Measurements from ENCODE around the gene KLHL2. TPM values are rescaled to one million over a fixed set of nuclear protein-coding genes. Genes with fewer than 3 reads are reported as not detected.

KLHL2 gene
- total and polyA plus RNA-seq, 2 of the 13 experiments (the other 11 are each of a cell fraction or from before 2014, with no cell fraction given) = 9.2 to 17.6 TPM

GRCh38 chr4:165359506-165359905, 152.1 kb downstream of the KLHL2 start:
- ATAC-seq = no peak
- Histone ChIP-seq H3K9ac (ENCODE audit: insufficient read depth, low read depth, low read length) (no peak overlapping the region), H3K4me1 (ENCODE audit: insufficient read depth, low read length) (peaks cover 22% of the 10 kb centered on the region), H3K79me2 (ENCODE audit: insufficient read depth, low read length) (no peaks in the 10 kb centered on the region), H3K4me2 (ENCODE audit: low read depth, low read length) (no peak overlapping the region), H4K20me1 (ENCODE audit: insufficient read depth, low read length) (no peaks in the 10 kb centered on the region), H2AFZ (ENCODE audit: low read length) (no peak overlapping the region), H3K9me3 (ENCODE audit: low read length) (no peaks in the 10 kb centered on the region), H3K27me3 (ENCODE audit: control insufficient read depth in 1 of 2, insufficient read depth in 2 of 2, low read length in 2 of 2) (no peaks in the 10 kb centered on the region), H3K36me3 (replicated peaks in 1 of 2; ENCODE audit: control insufficient read depth in 1 of 2, insufficient read depth in 2 of 2, low read length in 2 of 2) (no peaks in the 10 kb centered on the region), H3K4me3 (replicated peaks in 1 of 3; ENCODE audit: insufficient read depth in 1 of 3, low read depth in 2 of 3, low read length in 3 of 3) (no peak overlapping the region), H3K27ac (ENCODE audit: extremely low read length, insufficient read depth, low read length) (no peak overlapping the region)
- no peak for DNase-seq (ENCODE audit: low spot score)
- FAIRE-seq = no peak
- intact Hi-C loops (cut with micrococcal nuclease; ENCODE audit: unreplicated experiment) = loop anchor here (10.0 kb wide), 1 partner anchor 735 kb away; no protein-coding TSS in a partner anchor
- WGBS (ENCODE audit: low lambda C conversion rate) = 91% methylated on average over 2 of the region's 2 CpGs
- BruUV-seq (replicated peaks) = no TSS peak
- in situ Hi-C loops (cut with HindIII; ENCODE audit: extremely low pct_ligation_motif_present, low pct_unique_long_range_greater_than_20kb) = loop anchor here (5.0 kb wide), 1 partner anchor 103 kb away; no protein-coding TSS in a partner anchor
- ChIA-PET CTCF (ENCODE audit: low intra/inter-chr PET ratio, low total read pairs) (no interaction called here), POLR2A (interaction anchor here (1.2 kb wide), 1 partner anchor 19 kb away, joined by 10 read pairs; the partner anchor contains the start of gene CPE)
- TF ChIP-seq HNRNPL (IDR thresholded peaks at IDR 0.05; ENCODE audit: low read depth, low read length) (no peak), ZNF761 (CRISPR knock-in tag; conservative IDR thresholded peaks at IDR 0.05) (no peak), FOXP4 (CRISPR knock-in tag; IDR thresholded peaks at IDR 0.05) (no peak), PBX3 (CRISPR knock-in tag; IDR thresholded peaks at IDR 0.05; ENCODE audit: borderline replicate concordance) (no peak), IRX3 (CRISPR knock-in tag; IDR thresholded peaks at IDR 0.05; ENCODE audit: borderline replicate concordance, low read depth) (no peak), ZNF687 (CRISPR knock-in tag; IDR thresholded peaks at IDR 0.05) (no peak), ZBTB21 (CRISPR knock-in tag; IDR thresholded peaks at IDR 0.05) (no peak), TMF1 (CRISPR knock-in tag; IDR thresholded peaks at IDR 0.05; ENCODE audit: low read depth) (no peak), ZBTB8A (CRISPR knock-in tag; IDR thresholded peaks at IDR 0.05; ENCODE audit: borderline replicate concordance, low read depth) (no peak), ZNF274 (CRISPR knock-in tag; IDR thresholded peaks at IDR 0.05) (no peak), FOSL1 (CRISPR knock-in tag; IDR thresholded peaks at IDR 0.05; ENCODE audit: borderline replicate concordance) (no peak), ZBTB14 (CRISPR knock-in tag; IDR thresholded peaks at IDR 0.05) (no peak), ZBTB46 (CRISPR knock-in tag; IDR thresholded peaks at IDR 0.05; ENCODE audit: borderline replicate concordance) (no peak)
